Measurements from ENCODE around the gene SOD3. TPM values are rescaled to one million over a fixed set of nuclear protein-coding genes. Genes with fewer than 3 reads are reported as not detected.

SOD3 gene
- total RNA-seq, 6 experiments from 2014 or later = 13.9 to 18.5 (median 16.9) TPM

DNA sequence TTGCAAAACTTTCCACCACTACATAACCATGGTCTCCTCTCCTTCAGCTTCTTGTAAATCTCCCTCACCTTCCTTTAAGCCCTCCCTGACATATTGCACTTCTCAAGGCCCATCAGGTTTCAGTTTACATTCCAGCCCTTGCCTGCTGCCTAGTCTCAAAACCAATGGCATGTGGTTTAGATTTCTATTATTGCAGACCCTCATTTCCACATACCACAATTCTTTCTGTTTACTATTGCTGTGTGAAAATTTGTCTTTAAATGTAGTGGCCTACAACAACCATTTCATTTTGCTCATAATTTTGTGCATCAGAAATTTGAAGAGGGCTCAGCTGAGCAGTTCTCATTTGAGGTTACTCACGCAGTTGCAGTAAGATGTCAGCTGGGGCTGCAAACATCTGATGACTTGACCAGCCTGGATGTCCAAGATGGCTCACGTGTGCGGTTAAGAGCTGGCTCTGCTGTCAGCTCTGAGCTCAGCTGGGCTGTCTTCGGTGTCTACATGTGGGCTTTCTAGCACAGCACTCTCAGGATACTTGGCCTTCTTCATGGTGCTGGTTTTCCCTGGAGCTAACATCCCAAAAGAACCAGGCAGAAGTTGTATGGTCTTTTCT is 29.9 kb upstream of the SOD3 start:
- TF ChIP-seq, protein P1, sequence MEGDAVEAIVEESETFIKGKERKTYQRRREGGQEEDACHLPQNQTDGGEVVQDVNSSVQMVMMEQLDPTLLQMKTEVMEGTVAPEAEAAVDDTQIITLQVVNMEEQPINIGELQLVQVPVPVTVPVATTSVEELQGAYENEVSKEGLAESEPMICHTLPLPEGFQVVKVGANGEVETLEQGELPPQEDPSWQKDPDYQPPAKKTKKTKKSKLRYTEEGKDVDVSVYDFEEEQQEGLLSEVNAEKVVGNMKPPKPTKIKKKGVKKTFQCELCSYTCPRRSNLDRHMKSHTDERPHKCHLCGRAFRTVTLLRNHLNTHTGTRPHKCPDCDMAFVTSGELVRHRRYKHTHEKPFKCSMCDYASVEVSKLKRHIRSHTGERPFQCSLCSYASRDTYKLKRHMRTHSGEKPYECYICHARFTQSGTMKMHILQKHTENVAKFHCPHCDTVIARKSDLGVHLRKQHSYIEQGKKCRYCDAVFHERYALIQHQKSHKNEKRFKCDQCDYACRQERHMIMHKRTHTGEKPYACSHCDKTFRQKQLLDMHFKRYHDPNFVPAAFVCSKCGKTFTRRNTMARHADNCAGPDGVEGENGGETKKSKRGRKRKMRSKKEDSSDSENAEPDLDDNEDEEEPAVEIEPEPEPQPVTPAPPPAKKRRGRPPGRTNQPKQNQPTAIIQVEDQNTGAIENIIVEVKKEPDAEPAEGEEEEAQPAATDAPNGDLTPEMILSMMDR (IDR thresholded peaks at IDR 0.05) = no peak
- H3K27ac Mint-ChIP-seq = no peak overlapping the region
- peak; percentile 23 for DNase-seq
- no peaks in the 10 kb centered on the region; the same call in 1 of the 2 replicates for H3K9me3 Mint-ChIP-seq
- no peaks in the 10 kb centered on the region; the same call in 1 of the 2 replicates for H3K27me3 Mint-ChIP-seq (ENCODE audit: insufficient read depth)
- peak overlapping the region; percentile 15; the same call in 1 of the 2 replicates for H3K4me3 Mint-ChIP-seq
- no peaks in the 10 kb centered on the region; the same call in 1 of the 2 replicates for H3K36me3 Mint-ChIP-seq (ENCODE audit: low read depth)
- H3K4me1 Mint-ChIP-seq (ENCODE audit: low read depth) = peaks cover 49% of the 10 kb centered on the region

DNA sequence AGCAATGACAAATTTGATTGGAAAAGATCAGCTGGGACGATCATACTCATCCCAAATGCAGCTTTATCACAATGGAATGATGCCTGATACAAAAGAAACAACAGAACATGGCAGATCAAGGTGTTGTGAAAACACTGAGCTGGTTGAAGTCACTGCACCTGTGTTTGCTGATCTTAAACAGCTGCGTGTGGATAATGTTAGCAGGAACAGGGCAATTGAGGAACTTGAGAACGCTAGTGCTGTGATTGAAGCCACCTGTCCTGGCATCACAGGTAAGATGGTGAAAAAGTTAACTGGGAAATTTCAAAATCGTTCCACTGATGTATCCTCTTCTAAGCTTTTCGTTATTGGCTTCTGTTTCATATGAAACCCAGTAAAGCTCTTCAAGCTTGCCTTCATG is 27.4 kb upstream of the SOD3 start:
- Mint-ChIP-seq H3K27me3 (ENCODE audit: insufficient read depth) (no peaks in the 10 kb centered on the region), H3K36me3 (ENCODE audit: low read depth) (no peaks in the 10 kb centered on the region; the same call in 1 of the 2 replicates), H3K4me1 (ENCODE audit: low read depth) (peaks cover 62% of the 10 kb centered on the region), H3K9me3 (no peaks in the 10 kb centered on the region; the same call in 1 of the 2 replicates), H3K27ac (no peak overlapping the region), H3K4me3 (no peak overlapping the region)
- TF ChIP-seq, protein P1 (IDR thresholded peaks at IDR 0.05) = no peak
- DNase-seq = no peak

DNA sequence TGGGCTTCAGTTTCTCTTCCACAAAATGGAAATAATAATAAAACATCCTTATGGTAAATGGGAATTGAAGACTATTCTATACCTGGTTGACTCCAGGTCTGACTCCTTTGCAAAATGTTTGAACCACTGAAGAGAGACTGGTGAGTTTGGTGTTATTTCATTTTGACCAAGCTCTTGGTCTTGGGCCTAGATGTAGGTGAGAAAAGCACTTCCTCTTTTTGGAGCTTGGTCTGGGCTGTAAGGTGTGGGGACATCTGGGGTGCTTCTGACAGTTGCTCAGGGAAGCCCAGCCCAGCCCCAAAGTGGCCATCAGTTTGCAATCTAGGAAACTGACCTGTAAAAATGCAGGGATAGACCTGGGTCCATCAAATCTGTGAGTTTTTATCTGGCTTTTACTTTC is 26.8 kb upstream of the SOD3 start:
- no peak for DNase-seq
- TF ChIP-seq, protein P1 (IDR thresholded peaks at IDR 0.05) = no peak
- no peaks in the 10 kb centered on the region for H3K27me3 Mint-ChIP-seq (ENCODE audit: insufficient read depth)
- peaks cover 60% of the 10 kb centered on the region for H3K4me1 Mint-ChIP-seq (ENCODE audit: low read depth)
- H3K9me3 Mint-ChIP-seq = no peaks in the 10 kb centered on the region; the same call in 1 of the 2 replicates
- H3K27ac Mint-ChIP-seq = no peak overlapping the region
- no peak overlapping the region for H3K4me3 Mint-ChIP-seq
- no peaks in the 10 kb centered on the region; the same call in 1 of the 2 replicates for H3K36me3 Mint-ChIP-seq (ENCODE audit: low read depth)

DNA sequence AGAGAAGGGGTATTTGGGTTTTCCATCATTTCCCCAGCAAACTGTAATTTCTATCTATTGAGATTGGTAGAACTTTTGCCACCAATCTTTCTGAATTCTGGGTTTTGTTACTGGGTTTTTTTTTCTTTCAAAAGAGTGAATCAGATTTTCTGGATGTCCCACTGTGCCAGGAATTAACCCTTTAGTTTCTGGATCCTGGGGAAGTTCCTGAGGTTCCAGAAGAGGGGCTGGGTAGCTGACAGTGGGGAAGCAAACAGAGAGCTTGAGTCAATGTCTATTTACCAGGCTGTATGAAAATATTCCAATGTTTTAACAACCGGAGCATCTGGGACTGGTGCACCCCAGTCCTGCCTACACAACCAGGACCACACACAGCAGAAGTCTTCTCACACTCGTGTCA is 25.8 kb upstream of the SOD3 start:
- peak overlapping the region; percentile 76 for H3K27ac Mint-ChIP-seq
- H3K4me1 Mint-ChIP-seq (ENCODE audit: low read depth) = peaks cover 58% of the 10 kb centered on the region
- no peaks in the 10 kb centered on the region for H3K27me3 Mint-ChIP-seq (ENCODE audit: insufficient read depth)
- H3K36me3 Mint-ChIP-seq (ENCODE audit: low read depth) = no peaks in the 10 kb centered on the region; the same call in 1 of the 2 replicates
- TF ChIP-seq, protein P1 (IDR thresholded peaks at IDR 0.05) = no peak
- H3K4me3 Mint-ChIP-seq = peak overlapping the region; percentile 4; the same call in 1 of the 2 replicates
- DNase-seq = no peak
- H3K9me3 Mint-ChIP-seq = no peaks in the 10 kb centered on the region; the same call in 1 of the 2 replicates

DNA sequence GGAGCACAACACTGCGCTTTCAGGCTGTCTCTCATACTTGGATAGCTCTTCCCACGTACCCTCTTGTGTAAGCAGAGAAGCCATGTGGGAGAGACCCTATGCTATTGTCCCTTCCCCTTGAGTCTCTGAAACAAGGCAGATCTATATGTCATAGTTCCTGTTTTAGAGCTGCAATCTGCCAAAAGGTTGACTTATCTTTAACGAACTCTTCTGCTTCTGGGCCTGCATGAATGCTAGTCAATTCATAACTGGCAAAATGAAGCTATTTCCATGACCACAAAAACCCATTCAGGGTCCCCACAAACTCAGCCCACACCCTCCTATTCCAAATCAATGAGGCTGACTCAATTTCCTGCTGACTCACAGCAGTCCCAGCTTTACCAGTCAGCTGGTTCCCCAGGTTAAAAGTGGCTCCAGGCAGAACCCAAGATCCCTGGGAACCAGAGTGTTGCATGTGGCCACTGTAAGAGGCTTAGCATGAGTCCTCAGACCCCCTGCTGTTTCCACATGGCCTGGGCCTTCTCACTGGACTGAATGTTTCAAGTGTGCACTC is 25.3 kb upstream of the SOD3 start:
- peak overlapping the region; percentile 4; the same call in 1 of the 2 replicates for H3K4me3 Mint-ChIP-seq
- DNase-seq = peak; percentile 64
- peak overlapping the region; percentile 76 for H3K27ac Mint-ChIP-seq
- no peaks in the 10 kb centered on the region for H3K27me3 Mint-ChIP-seq (ENCODE audit: insufficient read depth)
- no peaks in the 10 kb centered on the region for H3K9me3 Mint-ChIP-seq
- H3K4me1 Mint-ChIP-seq (ENCODE audit: low read depth) = peaks cover 58% of the 10 kb centered on the region
- TF ChIP-seq, protein P1 (IDR thresholded peaks at IDR 0.05) = no peak
- no peaks in the 10 kb centered on the region; the same call in 1 of the 2 replicates for H3K36me3 Mint-ChIP-seq (ENCODE audit: low read depth)

Data from HFFc6 (cell line).